Islet of Langerhans (tissue), 1 donor: Measurements from ENCODE around the gene GPATCH11.

ENCODE experiments used
- FAIRE-seq: peaks from one replicate; lab custom pipeline; 2011; peaks lifted over from hg19 to GRCh38; lab: Jason Lieb, UNC

Gene GPATCH11

DNA sequence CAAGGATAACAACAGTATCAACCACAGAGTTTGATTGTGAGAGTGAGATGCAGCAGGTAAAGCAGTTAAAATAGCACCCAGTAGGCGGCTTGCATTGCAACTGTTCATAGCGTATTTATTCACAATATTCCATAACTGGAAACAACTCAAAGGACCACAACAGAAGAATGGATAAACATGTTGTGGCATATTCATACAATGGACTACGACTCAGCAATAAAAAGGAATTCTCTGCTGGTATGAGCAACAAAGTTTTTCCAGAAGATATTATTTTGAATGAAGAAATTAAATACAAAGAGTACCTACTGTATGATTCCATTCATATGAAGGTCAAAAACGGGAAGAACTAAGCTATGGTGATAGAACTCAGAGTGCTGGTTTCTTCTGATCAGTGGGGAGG, 25.2 kb downstream of the GPATCH11 start:
- no peak for FAIRE-seq

DNA sequence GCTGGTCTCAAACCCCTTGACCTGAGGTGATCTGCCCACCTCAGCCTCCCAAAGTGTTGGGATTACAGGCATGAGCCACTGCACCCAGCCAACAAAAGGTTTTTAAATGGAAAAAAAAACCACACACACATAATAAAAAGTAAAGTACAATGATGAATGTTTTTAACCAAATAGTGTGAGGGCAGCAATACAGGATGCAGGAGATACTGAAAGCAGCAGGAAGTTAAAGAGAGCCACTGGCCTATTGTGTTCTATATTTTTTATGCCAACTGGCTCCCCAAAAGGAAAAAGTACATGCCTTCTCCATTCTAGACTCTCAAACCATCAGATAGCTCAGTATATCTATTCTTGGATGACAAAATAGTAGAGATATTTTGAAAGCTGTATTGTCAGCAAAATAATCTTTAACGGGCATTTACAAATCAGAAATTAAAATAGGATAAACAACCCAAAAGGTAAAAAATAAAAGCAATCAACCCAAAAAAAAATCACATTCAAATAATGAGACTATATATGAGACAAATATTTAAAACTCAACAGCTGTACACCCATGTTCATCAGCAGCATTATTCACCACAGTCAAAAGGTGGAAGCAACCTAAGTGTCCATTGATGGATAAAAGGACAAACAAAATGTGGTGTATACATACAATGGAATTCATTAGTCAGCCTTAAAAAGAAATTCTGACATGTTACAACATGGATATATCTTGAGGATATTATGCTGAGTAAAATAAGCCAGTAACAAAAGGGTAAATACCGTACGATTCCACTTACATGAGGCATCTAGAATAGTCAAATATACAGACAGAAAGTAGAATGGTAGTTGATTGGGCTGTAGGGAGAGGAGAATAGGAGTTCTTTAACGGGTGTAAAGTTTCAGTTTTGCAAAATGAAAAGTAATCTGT, 26.2 kb downstream of the GPATCH11 start:
- FAIRE-seq = no peak

DNA sequence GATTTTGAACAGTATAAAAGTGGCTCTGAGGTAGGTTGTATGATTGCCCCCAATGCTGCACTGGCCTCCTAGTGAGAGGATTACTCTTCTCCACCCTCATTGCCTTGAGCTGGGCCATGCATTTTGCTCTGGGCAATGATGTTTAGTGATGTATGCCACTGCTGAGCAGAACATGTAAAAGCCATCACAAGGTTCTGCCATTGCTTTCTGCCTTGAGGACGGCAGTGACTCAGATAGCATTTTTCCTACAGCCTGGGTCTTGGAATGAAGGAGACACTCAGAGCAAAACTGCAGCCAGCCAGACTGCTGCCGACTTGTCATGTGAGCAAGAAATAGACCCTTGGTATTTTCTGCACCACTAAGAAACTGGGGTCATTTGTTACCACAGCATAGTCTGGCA, 27.6 kb downstream of the GPATCH11 start:
- FAIRE-seq = no peak

DNA sequence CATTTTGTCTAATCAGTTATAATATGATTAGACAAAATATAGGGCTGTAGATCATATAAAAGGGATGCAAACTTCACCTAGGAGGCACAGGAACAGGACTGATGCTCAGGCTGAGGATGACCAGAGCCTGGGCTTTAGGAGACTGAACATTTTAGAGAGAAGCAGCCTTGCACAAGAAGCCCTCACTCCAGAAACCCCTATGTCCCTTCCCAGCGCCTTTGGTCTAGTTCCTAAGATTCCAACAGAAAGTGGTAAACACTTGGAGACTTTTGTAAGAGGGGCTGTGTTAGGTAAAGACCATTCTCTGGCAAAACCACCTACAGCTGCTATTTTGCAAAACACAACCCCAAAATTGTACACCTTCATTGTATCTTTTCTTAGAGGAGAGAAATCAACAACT, 33.2 kb downstream of the GPATCH11 start:
- FAIRE-seq = no peak

DNA sequence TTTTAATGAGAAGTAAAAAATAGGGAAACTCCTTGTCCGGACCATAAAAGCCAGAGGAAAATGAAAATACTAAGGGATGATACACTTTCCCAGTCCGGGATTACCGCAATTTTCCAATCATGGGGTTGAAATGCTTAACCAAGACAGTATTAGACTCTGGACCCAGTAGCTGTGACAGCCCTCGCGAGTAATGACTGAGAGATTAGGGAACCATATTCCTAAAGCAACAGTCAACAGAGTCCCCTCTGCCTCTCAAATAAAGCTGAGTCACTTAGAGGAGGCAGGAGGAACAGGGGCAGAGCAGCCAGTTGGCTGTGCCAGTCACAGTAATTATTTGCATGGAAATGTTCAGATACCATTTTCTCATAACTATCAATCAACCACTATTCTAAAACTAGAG, 34.8 kb downstream of the GPATCH11 start:
- no peak for FAIRE-seq

DNA sequence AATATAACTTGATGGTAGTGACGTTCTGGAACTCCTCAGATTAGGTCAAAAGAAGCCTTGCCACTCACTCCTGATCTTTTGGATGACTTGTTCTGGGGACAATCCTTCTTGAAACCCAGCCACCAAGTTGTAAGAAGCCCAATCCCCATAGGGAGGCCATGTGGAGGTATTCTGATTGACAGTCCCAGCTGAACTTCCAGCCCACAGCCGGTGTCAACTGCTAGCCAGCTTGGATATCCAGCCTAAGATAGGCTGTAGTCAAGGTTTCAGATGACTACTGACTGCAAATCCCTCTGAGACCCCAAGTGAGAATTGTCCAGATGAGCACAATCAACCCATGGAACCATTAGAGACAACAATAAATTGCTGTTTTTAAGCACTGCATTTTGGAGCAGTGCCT, 41.1 kb downstream of the GPATCH11 start:
- FAIRE-seq = no peak

DNA sequence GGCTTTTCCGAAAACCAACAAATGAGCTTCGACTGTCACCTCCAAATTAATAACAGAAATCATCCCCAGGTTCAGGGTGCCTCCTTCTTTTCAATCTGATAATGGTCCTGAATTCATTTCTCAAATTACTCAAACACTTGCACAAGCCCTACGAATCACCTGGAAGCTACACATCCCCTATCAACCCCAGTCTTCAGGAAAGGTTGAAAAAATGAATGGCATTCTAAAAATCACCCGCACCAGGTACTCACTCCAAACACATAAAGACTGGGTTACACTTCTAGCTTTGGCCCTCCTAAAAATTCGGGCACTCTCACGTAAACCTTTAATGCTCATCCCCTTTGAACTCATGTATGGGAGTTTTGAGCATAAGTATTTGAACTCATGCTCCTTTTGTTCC, 48.6 kb downstream of the GPATCH11 start:
- FAIRE-seq = no peak

DNA sequence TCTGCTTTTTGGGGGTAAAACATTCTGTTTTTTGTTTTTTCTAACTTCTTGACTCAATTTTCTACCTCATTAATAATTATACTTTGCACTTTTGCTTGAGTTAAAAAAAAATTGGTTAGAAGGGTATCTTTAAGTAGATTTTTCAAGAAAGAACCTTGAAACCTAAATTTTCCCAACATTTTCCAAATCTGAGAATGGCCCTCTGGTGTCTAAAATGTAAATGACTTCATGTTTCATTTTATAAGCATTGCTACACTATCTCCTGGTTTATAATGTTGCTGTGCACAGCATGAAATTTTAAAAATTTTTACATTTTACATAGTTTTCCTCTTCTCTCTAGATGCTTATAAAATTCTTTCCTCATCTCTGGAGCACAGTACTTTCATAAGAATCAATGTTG, 58.2 kb downstream of the GPATCH11 start:
- FAIRE-seq = no peak

DNA sequence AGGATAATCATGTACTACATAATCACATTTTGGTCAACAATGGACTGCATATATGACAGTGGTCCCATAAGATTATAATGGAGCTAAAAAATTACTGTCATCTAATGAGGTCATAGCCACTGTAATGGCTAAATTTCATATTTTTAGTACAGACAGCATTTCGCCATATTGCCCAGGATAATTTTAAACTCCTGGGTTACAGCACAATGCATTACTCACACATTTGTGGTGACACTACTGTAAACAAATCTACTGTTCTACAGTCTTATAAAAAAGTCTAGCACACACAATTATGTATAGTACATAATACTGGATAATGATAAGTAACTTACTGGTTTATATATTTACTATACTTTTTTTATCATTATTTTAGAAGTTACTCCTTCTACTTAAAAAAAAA, 59.7 kb downstream of the GPATCH11 start:
- no peak for FAIRE-seq

DNA sequence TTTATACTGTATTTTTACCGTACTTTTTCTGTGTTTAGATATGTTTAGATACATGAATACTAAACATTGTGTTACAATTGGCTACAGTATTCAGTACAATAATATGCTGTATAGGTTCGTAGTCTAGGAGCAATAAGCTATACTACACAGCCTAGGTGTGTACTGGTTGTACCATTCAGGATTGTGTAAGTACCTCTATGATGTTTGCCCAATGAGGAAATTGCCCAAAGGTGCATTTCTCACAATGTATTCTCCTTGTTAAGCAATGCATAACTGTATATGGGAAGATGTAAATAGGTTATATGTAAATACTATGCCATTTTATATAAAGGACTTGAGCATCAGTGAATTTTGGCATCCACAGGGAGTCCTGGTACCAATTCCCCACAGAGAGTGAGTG, 61.7 kb downstream of the GPATCH11 start:
- no peak for FAIRE-seq

DNA sequence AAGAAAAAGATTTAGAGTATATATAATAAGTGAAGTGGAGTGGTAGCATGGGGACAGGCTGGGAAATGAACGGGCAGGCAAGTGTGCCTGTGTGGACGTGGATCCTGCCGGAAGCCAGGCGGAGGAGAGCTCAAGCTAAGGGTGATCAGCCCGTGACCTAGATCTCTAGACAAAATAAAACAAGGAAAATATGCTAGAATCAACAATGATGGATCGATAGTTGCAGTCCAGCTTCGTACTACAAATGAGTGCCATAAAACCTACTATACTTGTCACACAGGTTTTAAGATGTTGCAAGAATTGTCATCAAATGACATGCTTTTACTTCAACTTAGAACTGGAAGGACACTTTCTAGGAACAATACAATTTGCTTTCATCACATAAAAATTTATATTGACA, 64.0 kb downstream of the GPATCH11 start:
- no peak for FAIRE-seq
